C4-2B (cell line): ENCODE data around the gene BLOC1S1.

Source experiments
- H3K27ac ChIP-seq: fragments of 450-650 bp; 2 replicates; pipeline ENCODE4 v1.5.1; 2017
- ZFX ChIP-seq: fragments of 450-650 bp; IDR thresholded peaks from 2 replicates; pipeline ENCODE4 v1.6.1; 2017
- TF ChIP-seq, protein P1 (sequence below): fragments of 450-650 bp; conservative IDR thresholded peaks from 2 replicates; pipeline ENCODE4 v1.5.1; 2017; ENCODE audit warnings: mild to moderate bottlenecking

Gene BLOC1S1

DNA sequence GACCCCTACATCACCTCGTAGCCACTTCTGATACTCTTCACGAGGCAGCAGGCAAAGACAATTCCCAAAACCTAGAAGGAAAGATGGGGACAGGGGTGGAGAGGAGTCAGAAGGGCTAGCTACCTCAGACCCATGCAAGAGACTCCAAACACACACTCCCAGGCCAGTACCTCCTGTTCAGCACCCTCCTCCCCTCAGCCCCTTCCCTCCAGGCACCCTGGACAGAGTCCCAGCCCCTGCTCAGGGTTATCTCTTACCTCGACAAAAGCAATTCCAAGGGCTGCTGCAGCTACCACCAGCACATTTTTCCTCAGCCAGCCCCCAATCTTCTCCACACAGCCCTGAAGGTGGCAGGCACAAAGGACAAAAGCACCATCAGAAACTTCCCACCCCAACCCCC lies 9.7 kb downstream of the BLOC1S1 start:
- TF ChIP-seq, protein P1, sequence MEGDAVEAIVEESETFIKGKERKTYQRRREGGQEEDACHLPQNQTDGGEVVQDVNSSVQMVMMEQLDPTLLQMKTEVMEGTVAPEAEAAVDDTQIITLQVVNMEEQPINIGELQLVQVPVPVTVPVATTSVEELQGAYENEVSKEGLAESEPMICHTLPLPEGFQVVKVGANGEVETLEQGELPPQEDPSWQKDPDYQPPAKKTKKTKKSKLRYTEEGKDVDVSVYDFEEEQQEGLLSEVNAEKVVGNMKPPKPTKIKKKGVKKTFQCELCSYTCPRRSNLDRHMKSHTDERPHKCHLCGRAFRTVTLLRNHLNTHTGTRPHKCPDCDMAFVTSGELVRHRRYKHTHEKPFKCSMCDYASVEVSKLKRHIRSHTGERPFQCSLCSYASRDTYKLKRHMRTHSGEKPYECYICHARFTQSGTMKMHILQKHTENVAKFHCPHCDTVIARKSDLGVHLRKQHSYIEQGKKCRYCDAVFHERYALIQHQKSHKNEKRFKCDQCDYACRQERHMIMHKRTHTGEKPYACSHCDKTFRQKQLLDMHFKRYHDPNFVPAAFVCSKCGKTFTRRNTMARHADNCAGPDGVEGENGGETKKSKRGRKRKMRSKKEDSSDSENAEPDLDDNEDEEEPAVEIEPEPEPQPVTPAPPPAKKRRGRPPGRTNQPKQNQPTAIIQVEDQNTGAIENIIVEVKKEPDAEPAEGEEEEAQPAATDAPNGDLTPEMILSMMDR: no peak
- TF ChIP-seq ZFX: no peak
- H3K27ac ChIP-seq: no peak overlapping the region

DNA sequence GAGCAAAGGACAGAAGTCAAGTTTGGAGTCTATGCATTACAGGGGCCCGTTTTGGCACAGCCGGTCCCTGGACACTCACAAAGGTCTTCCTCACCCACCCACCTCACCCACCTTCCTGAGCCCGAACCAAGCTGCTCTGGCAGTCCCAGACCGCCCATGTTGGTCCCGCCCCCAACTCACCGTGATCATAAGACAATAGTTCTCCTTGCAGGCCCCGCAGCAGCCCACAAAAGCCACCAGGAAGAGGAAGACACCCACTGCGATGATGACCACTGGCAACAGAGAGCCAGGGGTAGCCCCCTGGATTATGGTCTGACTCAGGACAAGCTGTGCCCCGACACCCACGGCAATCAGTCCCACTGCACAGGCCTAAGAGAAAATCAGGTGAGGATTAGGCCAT lies 11.1 kb downstream of the BLOC1S1 start:
- H3K27ac ChIP-seq: peak overlapping the region; percentile 91
- TF ChIP-seq ZFX: no peak
- TF ChIP-seq, protein P1: no peak

DNA sequence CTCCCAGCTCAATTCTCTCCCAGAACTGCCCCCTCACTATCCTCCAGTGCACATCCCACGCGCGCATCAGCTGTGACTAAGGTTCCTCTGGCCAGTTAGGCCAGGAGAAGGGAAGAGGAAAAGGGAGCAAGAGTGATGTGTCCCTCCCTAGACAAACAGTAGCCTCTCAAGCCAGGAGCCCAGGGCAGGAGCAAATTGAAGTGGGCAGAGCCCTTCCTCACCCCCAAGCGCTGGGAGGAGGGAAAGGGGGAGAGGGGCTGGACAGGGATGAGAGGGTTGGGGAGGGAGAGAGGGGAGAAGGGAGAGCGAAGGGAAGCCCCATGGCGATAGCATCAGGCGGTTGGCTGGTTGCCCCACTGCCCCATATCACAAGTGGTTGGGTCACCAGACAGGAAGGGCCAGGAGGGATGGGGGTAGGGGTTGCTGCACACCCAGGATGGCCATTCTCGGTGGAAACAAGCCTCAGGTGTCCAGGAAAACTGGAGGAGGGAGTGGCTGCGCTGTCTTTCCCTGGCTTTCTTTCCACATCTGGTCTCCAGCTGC lies 11.9 kb downstream of the BLOC1S1 start:
- no peak for TF ChIP-seq ZFX
- TF ChIP-seq, protein P1: no peak
- H3K27ac ChIP-seq: peak overlapping the region; percentile 91

DNA sequence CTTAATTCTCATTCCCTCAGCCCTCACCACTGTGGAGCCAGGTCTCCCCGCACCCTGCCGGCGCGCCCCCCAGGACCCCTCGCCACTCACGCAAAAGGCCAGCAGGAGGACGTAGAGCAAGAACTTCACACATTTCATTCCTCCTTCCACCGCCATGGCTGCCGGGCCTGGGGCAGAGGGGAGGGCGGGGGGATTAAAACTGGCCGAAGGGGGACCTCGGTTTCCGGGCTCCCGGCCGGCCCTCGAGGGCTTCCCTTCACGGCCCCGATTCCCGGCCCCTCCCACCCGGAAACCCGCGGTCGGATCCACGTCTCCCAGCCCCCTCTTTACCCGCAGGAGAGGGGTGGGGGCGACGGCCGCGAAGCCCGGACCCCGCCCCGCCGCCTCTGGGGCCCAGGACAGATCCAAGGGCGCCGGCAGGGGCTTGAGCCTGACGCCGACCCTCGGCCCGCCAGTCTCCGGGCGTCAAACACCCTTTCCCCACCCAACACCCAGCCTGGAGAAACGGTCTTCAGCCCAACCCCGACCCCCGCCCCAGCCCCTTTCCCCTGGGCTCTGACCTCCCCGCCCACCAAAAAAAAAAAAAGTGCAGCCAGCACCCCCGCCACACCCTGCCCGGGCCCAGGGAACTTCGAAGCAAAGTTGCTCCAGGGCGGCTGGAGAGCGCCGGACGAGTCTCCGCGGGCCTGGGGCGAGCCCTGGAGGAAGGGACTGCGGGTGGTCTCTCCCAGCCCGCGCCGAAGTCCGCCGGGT lies 12.5 kb downstream of the BLOC1S1 start:
- no peak for TF ChIP-seq ZFX
- TF ChIP-seq, protein P1: no peak

DNA sequence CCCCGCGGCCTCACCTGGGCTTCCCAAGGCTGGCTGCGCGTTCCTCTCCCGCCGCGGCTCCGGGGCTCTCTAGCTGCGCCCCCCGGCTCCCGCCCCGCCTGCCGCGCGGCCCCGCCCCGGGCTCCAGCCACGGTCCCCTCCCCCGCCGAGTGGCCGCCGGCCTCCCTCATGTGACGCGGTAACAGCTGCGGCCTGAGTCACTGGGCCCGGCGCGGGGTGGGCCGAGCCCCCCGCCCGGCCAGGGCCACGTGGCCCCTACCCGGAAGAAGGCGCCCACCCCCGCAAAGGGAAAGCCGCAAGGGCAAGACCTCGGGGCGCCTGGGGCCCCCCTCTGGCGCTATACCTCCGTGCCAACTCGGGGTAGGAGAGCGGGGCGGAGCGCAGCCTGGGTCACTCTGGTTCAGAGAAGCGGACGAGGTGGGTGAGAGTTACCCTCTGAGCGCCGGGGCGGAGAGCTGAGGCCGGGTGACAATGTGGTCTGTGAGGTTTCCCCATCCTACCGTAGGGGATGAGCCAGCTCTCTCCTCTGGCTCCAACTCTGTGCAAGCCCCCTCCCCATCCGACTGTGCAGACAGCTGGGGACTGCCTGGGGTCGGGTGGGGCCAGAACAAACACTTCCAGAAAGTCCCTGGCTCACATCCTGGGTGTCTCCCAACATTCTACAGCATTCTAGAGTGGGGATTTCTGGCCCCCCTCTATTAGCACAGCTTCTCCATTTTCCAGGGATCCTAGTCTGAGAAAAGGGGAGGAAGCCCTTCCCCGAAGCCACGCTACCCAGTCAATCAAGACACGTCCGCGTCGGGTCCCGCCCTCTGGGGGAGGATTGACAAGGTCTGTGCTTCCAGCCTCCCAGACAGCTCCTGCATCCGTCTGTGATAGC lies 13.3 kb downstream of the BLOC1S1 start, which contains the start of gene CD63:
CD63 (minus strand) TSS at position 71 of the 880 bp plus-strand sequence. CDS start 668 bp downstream, outside the sequence.
- H3K27ac ChIP-seq: peak within 1 kb of the TSS; percentile 91
- TF ChIP-seq, protein P1: no peak
- peak; percentile 83; the same call in 1 of the 2 replicates for TF ChIP-seq ZFX

More for the DNA sequence above, 12.5 kb downstream of the BLOC1S1 start:
- H3K27ac ChIP-seq: peak overlapping the region; percentile 91

DNA sequence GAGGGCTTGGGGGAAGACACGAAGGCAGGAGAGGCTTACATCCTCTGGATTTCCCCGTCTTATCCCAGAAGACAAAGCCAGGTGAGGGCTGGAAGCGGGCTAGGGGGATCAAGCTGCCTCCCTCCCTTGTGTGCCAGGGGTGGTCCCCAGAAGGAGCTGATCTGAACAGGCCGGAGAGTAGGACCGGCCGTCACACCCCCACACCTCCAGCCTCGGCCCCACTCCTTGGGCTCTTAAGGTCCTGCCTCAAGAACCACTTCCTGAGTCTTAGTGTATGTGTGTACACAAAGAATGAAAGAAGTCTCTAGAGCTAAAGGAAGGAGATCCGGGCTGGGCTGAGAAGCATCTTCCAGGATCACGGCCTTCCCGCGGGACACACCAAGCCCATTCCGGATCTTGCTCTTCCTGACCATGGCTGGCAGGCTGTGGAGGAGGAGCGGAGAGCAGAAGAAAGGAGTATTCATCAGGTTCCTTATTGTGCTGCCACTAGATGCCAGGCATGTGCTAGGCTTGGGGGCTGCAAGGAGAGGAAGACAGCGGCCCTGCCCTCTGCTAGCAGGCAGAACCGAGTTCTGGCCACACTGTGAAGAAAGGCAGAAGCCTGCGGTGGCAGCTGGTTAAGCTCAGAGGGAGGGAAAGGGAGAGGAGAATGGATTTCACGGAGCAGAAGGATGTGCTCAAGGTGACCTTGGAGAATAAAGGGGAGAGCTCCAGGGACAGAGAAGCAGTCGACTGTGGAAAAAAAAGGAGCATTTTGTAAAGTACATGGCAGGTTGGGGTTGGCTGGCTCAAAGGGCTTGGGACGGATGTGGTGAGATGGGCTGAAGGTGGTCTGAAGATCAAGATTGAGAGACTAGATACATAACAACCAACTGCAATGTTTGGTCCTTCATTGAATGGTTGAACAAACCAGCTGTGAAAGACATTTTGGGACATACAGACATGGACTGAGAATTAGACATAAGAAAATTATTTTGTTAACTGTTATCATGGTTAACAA lies 14.3 kb downstream of the BLOC1S1 start:
- peak overlapping the region; percentile 91 for H3K27ac ChIP-seq
- TF ChIP-seq, protein P1: no peak
- TF ChIP-seq ZFX: no peak
